GM18868 (cell line): ENCODE results near the gene GAREM2.

Experiments
- ATAC-seq: cut with Tn5 transposase; IDR thresholded peaks from one replicate; pipeline ENCODE4 v1.9.1; 2021; ENCODE audit warnings: mild to moderate bottlenecking, moderate library complexity; ENCODE audit not compliant: unreplicated experiment

The GAREM2 gene

DNA sequence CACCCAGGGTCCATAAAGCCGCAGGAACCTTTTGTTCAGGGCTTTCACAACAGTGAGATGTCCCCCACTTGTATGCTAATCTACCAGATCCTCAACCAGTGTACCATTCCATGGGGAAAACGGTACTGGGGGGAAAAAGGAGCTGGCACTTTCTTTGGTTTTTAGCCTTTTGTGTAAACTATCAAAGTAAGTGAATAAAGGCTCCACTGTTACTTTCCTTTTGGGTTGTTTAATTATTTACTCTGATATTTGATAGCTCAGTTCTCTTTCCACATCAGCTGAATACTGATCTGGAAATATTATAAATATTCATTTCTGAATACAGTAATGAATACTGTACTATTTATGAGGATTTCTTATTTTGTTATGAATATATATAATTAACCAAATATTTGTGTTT, 51.2 kb downstream of the GAREM2 start:
- no peak for ATAC-seq

DNA sequence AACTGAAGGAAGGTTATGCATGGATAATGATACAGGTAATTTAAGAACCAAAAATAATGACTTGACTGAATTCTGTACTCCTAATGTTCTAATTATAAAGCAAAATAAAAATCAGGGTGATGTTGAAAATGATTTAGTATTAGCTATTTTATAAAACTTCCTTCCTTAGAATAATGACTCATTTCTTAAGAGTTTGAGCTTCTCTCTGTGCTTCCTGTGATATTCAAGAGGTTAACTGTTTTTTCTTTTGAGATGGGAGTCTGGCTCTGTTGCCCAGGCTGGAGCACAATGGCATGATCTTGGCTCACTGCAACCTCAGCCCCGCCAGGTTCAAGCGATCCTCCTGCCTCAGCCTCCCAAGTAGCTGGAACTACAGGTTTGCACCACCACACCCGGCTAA, 56.7 kb downstream of the GAREM2 start:
- no peak for ATAC-seq

DNA sequence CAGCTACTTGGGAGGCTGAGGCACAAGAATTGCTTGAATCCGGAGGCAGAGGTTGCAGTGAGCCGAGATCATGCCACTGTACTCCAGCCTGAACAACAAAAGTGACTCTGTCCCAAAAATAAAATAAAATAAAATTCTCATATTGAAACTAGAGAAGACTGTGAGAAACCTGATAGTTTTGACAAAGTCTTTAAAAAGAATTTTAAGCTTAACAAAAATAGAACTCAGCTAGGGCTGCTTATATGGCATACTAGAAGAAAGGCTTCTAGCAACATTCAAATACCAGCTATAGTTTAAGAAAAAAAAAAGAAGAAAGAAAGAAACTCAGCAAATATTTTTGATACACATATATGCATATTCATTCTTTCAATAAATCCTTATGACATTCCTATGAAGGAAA, 57.9 kb downstream of the GAREM2 start:
- ATAC-seq, result no peak

DNA sequence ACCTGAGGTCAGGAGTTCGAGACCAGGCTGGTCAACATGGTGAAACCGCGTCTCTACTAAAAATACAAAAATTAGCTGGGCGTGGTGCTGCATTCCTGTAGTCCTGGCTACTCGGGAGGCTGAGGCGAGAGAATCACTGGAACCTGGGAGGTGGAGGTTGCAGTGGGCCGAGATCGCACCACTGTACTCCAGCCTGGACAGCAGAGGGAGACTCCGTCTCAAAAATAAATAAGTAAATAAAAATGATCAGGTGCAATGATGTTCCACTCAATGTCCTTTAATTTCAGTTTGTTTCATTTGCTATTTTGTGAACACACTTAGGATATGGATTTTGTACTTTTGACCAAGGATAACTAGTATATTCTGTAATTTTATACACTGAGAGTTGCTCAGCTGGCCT, 62.2 kb downstream of the GAREM2 start:
- no peak for ATAC-seq

DNA sequence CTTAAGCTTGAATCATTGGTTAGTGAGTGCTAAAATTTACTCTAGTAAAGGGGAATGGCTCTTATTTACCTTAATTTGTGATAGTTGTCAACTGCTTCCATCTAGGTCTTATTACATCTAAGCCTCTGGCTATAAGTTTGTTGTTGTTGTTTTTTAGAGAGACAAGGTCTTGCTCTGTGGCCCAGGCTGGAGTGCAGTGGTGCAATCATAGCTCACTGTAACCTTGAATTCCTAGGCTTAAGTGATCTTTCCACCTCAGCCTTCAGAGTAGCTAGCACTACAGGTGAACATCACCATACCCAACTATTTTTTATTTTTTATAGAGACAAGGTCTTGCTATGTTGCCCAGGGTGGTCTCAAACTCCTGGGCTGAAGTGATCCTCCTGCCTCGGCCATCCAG, 65.0 kb downstream of the GAREM2 start:
- no peak for ATAC-seq

DNA sequence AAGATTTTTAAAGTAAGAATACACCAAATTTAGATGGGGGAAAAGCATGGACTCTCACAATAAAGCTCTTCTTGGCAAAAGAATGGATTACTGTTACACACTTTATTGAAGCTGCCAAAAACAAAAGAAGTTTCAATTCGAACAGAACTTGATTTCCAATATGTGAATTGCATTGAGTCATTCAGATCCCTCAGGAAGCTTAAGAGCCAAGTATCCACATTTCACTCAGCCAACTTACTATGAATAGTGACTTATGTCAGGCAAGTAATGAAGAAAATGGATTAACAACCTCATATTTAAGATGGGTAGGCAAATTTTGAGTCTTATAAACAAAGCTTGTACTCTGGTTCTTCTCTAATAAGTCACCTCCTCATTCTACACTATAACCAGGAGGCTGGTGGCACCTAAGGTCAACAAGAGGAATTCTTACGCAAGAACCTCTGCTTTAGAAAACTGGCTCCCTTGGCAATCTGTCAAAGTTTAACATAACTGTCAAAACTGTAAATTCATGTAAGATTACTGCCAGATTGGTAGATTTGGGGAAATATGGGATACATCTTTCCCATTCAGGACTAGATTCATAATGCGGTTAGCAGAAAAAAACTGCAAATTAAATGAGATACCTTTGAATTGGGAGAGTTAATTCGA, 65.5 kb downstream of the GAREM2 start:
- ATAC-seq, result no peak
